Kidney (tissue), 14 donors: ENCODE data around the gene OR6B2. TPM values are rescaled to one million over a fixed set of nuclear protein-coding genes. Genes with fewer than 3 reads are reported as not detected.

Source experiments
- DNase-seq, 5 donors: peaks; one replicate each; pipeline ENCODE4 v3.0.0-alpha.2; 2013 to 2020
- FAIRE-seq: peaks from 2 replicates; lab custom pipeline; 2012; peaks lifted over from hg19 to GRCh38; lab: Jason Lieb, UNC
- H3K27ac ChIP-seq, 2 donors: one replicate each; pipeline ENCODE4 v1.7.0; 2013; ENCODE audit warnings: low read depth in 2 of 2, low read length in 2 of 2, inconsistent platforms in 1 of 2
- H3K27me3 ChIP-seq: one replicate; pipeline ENCODE4 v1.7.1; 2013; ENCODE audit warnings: low read length, inconsistent platforms; ENCODE audit not compliant: control insufficient read depth, insufficient read depth
- H3K36me3 ChIP-seq, 3 donors: one replicate each; pipeline versions ENCODE4 v1.7.0 to v1.7.1; 2013; ENCODE audit warnings: low read length in 3 of 3, control low read depth in 1 of 3, inconsistent platforms in 1 of 3; ENCODE audit not compliant: insufficient read depth in 3 of 3, control insufficient read depth in 2 of 3
- H3K4me1 ChIP-seq, 3 donors: one replicate each; pipeline versions ENCODE4 v1.7.0 to v1.7.1; 2013; ENCODE audit warnings: low read length in 3 of 3, inconsistent platforms in 1 of 3, low read depth in 1 of 3; ENCODE audit not compliant: control insufficient read depth in 2 of 3, insufficient read depth in 2 of 3
- H3K4me3 ChIP-seq, 3 donors: one replicate each; pipeline versions ENCODE4 v1.7.0 to v1.8.1; 2013; ENCODE audit warnings: low read length in 3 of 3, control low read depth in 1 of 3, inconsistent platforms in 1 of 3
- H3K9ac ChIP-seq, 3 donors: one replicate each; pipeline versions ENCODE4 v1.7.0 to v1.7.1; 2013; ENCODE audit warnings: low read length in 3 of 3, control low read depth in 1 of 3, inconsistent platforms in 1 of 3
- H3K9me3 ChIP-seq, 3 donors: one replicate each; pipeline versions ENCODE4 v1.7.0 to v1.7.1; 2013; ENCODE audit warnings: low read length in 3 of 3, control low read depth in 1 of 3, inconsistent platforms in 1 of 3; ENCODE audit not compliant: control insufficient read depth in 2 of 3, insufficient read depth in 1 of 3
- CTCF ChIP-seq: IDR thresholded peaks from 3 replicates; pipeline ENCODE4 v1.5.1; 2012; ENCODE audit warnings: mild to moderate bottlenecking, moderate library complexity, borderline replicate concordance; ENCODE audit not compliant: insufficient read depth; ENCODE audit errors: extremely low read depth
- intact Hi-C: fragments of 100-400 bp; cut with DNase I; formaldehyde crosslinking; loops from one replicate; pipeline ENCODE4 v1.11.1; 2022
- polyA plus RNA-seq: library from polyadenylated mRNA; stranded (reverse); fragments of 350-450 nt; fragmentation: Illumina TruSeq; extraction: RNeasy Lipid Tissue Mini Kit (QIAGEN cat#74804); gene quantifications from one replicate; pipeline ENCODE4 v1.2.3, GENCODE V29; 2014; ENCODE audit warnings: low read depth, low replicate concordance; ENCODE audit not compliant: insufficient read depth
- total RNA-seq: library from RNA; stranded (reverse); fragmentation: NEBNext Ultra II Directional; extraction: Animal tissue kit (Norgen Biotek cat#: 25700); gene quantifications from one replicate; pipeline ENCODE4 v1.2.1, GENCODE V29; 2021
- donor health status: control.
- donor health status: control.
- donor health status: control.
- donor health status: control.
- donor health status: control.
- donor health status: DM: yes; HTN: yes; CAD: no.
- donor health status: Normal renal cell carcinoma (clear cell type).

OR6B2 gene
- total and polyA plus RNA-seq, 2 donors from 2014 or later = not detected

- Histone ChIP-seq H3K9me3 (no peaks in the 10 kb centered on the region), H3K36me3 (no peaks in the 10 kb centered on the region), H3K27me3 (peaks cover 5% of the 10 kb centered on the region), H3K4me3 (no peak overlapping the region), H3K4me1 (no peaks in the 10 kb centered on the region), H3K9ac (no peak overlapping the region), H3K27ac (no peak overlapping the region)
- DNase-seq (no peak), FAIRE-seq (no peak)
- intact Hi-C loops = no loop called here
- no peak for TF ChIP-seq CTCF
These were observed 22.3 kb upstream of the OR6B2 start for GRCh38 chr2:240052524-240052923.

DNA sequence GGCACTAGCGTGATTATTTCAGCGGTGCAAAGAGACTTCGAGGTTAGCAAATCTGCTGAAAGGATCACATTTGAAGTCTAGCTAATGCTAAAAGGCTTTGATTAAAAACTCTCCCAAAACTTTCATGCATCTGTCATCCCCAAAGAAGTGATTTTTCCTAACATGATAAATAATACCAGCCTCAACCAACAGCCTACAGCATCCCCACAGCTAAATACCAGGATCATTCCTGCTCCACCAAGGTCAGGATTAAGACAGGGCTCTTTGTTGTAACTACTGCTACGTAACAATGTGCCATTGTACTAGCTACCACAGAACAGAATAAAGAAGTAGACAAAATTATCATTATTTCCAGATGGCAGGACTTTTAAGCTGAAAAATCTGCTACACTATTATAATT lies 21.5 kb upstream of the OR6B2 start:
- no peak for TF ChIP-seq CTCF
- Histone ChIP-seq H3K27me3 (peaks cover 5% of the 10 kb centered on the region), H3K4me1 (no peaks in the 10 kb centered on the region), H3K36me3 (no peaks in the 10 kb centered on the region), H3K4me3 (no peak overlapping the region), H3K27ac (no peak overlapping the region), H3K9ac (no peak overlapping the region), H3K9me3 (no peaks in the 10 kb centered on the region)
- intact Hi-C loops = no loop called here
- FAIRE-seq = no peak
- no peak for DNase-seq

- Histone ChIP-seq H3K9ac (no peak overlapping the region), H3K4me3 (no peak overlapping the region), H3K9me3 (no peaks in the 10 kb centered on the region), H3K27me3 (peaks cover 5% of the 10 kb centered on the region), H3K36me3 (no peaks in the 10 kb centered on the region), H3K4me1 (no peaks in the 10 kb centered on the region), H3K27ac (no peak overlapping the region)
- intact Hi-C loops = no loop called here
- no peak for TF ChIP-seq CTCF
- FAIRE-seq (no peak), DNase-seq (no peak)
These were observed 20.0 kb upstream of the OR6B2 start for GRCh38 chr2:240050278-240050677.

- intact Hi-C loops = no loop called here
- H3K27me3 ChIP-seq = peaks cover 3% of the 10 kb centered on the region
These were observed 18.0 kb upstream of the OR6B2 start for GRCh38 chr2:240048237-240048636.

More at GRCh38 chr2:240048237-240048636, 18.0 kb upstream of the OR6B2 start:
- Histone ChIP-seq H3K27ac (no peak overlapping the region), H3K36me3 (no peaks in the 10 kb centered on the region), H3K9ac (no peak overlapping the region), H3K4me1 (no peaks in the 10 kb centered on the region), H3K9me3 (no peaks in the 10 kb centered on the region), H3K4me3 (no peak overlapping the region)
- DNase-seq (no peak), FAIRE-seq (no peak)
- no peak for TF ChIP-seq CTCF
